ENCODE data around the gene TMEM256. TPM values are rescaled to one million over a fixed set of nuclear protein-coding genes. Genes with fewer than 3 reads are reported as not detected.

Gene TMEM256
- total and polyA plus RNA-seq, 9 donors = 44.0 to 133 (median 85.2) TPM

GRCh38 chr17:7383742-7384488 lies 20.0 kb downstream of the TMEM256 start:
- peak overlapping the region in 1 of 2 donors; percentile 32 for H3K27ac ChIP-seq
- WGBS, 3 donors = 1 to 2% (median 1%) methylated on average over 35 to 65 of the region's 65 CpGs
- H3K27me3 ChIP-seq = no peaks in the 10 kb centered on the region
- no peaks in the 10 kb centered on the region for H3K36me3 ChIP-seq
- TF ChIP-seq CTCF (IDR thresholded peaks at IDR 0.05) = no peak
- no peak for TF ChIP-seq EP300 (IDR thresholded peaks at IDR 0.05)
- TF ChIP-seq POLR2A (IDR thresholded peaks at IDR 0.05) = no peak
- H3K9me3 ChIP-seq = no peaks in the 10 kb centered on the region
- intact Hi-C loops (cut with DNase I) = no loop called here
- DNase-seq = peak in 4 of 5 donors; percentile 54 to 75 (median 62)
- peaks cover 19% of the 10 kb centered on the region for H3K4me1 ChIP-seq (ENCODE audit: insufficient read depth)
- H3K4me3 ChIP-seq = peak overlapping the region; percentile 20

GRCh38 chr17:7383371-7383741 lies 20.5 kb downstream of the TMEM256 start:
- peak overlapping the region in 1 of 2 donors; percentile 32 for H3K27ac ChIP-seq
- no peaks in the 10 kb centered on the region for H3K9me3 ChIP-seq
- 51 to 78% (median 66%) methylated on average over 7 to 11 of the region's 11 CpGs for WGBS, 3 donors
- H3K36me3 ChIP-seq = no peaks in the 10 kb centered on the region
- no peaks in the 10 kb centered on the region for H3K27me3 ChIP-seq
- H3K4me1 ChIP-seq (ENCODE audit: insufficient read depth) = peaks cover 19% of the 10 kb centered on the region
- TF ChIP-seq CTCF (IDR thresholded peaks at IDR 0.05) (no peak), POLR2A (IDR thresholded peaks at IDR 0.05) (no peak), EP300 (IDR thresholded peaks at IDR 0.05) (no peak)
- DNase-seq = peak in 1 of 5 donors; percentile 50
- peak overlapping the region; percentile 20 for H3K4me3 ChIP-seq
- intact Hi-C loops (cut with DNase I) = no loop called here

GRCh38 chr17:7382901-7383300 lies 21.0 kb downstream of the TMEM256 start:
- peaks cover 19% of the 10 kb centered on the region for H3K4me1 ChIP-seq (ENCODE audit: insufficient read depth)
- TF ChIP-seq POLR2A (IDR thresholded peaks at IDR 0.05) (no peak), CTCF (IDR thresholded peaks at IDR 0.05) (no peak), EP300 (IDR thresholded peaks at IDR 0.05) (no peak)
- H3K36me3 ChIP-seq = no peaks in the 10 kb centered on the region
- intact Hi-C loops (cut with DNase I) = no loop called here
- no peak overlapping the region for H3K27ac ChIP-seq
- 86 to 94% (median 87%) methylated on average over 10 of the region's 10 CpGs for WGBS, 3 donors
- H3K27me3 ChIP-seq = no peaks in the 10 kb centered on the region
- no peak for DNase-seq
- H3K4me3 ChIP-seq = no peak overlapping the region
- no peaks in the 10 kb centered on the region for H3K9me3 ChIP-seq

- DNase-seq = peak; percentile 67 to 77 (median 68)
- Histone ChIP-seq H3K27ac (peak within 1 kb of the TSS in 1 of 2 donors; percentile 46), H3K27me3 (no peaks in the 10 kb centered on the region), H3K9me3 (no peaks in the 10 kb centered on the region), H3K36me3 (no peaks in the 10 kb centered on the region), H3K4me1 (ENCODE audit: insufficient read depth) (peaks cover 19% of the 10 kb centered on the region), H3K4me3 (peak within 1 kb of the TSS; percentile 43)
- intact Hi-C loops (cut with DNase I) = no loop called here
- 1 to 5% (median 4%) methylated on average over 44 to 52 of the region's 52 CpGs for WGBS, 3 donors
- TF ChIP-seq EP300 (IDR thresholded peaks at IDR 0.05) (no peak), POLR2A (IDR thresholded peaks at IDR 0.05) (peak; percentile 55)
Measured at GRCh38 chr17:7380855-7381683, 22.8 kb downstream of the TMEM256 start, which contains the start of gene TNK1. TSS of gene TNK1 (plus strand) at chr17:7381089. CDS start at chr17:7382927, 1,838 bp downstream.

Measured in ovary (tissue), 9 donors.